DOHH2 (cell line): ENCODE measurements around the gene ARID3A.

Experiments
- H3F3A ChIP-seq: fragments of 200-600 bp; sonication (generic), shearing (Covaris generic); 2 replicates; pipeline ENCODE4 v1.6.0; 2016; ENCODE audit warnings: antibody characterized with exemption, mild to moderate bottlenecking; ENCODE audit not compliant: control insufficient read depth, insufficient read depth
- H3K27ac ChIP-seq: fragments of 200-600 bp; sonication (generic); 2 replicates; pipeline ENCODE4 v1.5.1; 2014; ENCODE audit warnings: low read depth, mild to moderate bottlenecking, low read length, moderate library complexity
- H3K27me3 ChIP-seq: fragments of 200-600 bp; sonication (generic); 2 replicates; pipeline ENCODE4 v1.6.1; 2014; ENCODE audit warnings: mild to moderate bottlenecking, low read length, mixed read lengths; ENCODE audit not compliant: control insufficient read depth
- H3K36me3 ChIP-seq: fragments of 200-600 bp; sonication (generic); 2 replicates; pipeline ENCODE4 v1.6.1; 2014; ENCODE audit warnings: mild to moderate bottlenecking, low read length, moderate library complexity, mixed read lengths; ENCODE audit not compliant: control insufficient read depth
- H3K4me1 ChIP-seq: fragments of 200-600 bp; sonication (generic); 2 replicates; pipeline ENCODE4 v1.6.1; 2014; ENCODE audit warnings: mild to moderate bottlenecking, low read length, mixed read lengths; ENCODE audit not compliant: control insufficient read depth
- H3K4me2 ChIP-seq: fragments of 200-600 bp; sonication (generic); 2 replicates; pipeline ENCODE4 v1.6.0; 2014; ENCODE audit warnings: mild to moderate bottlenecking, low read length, moderate library complexity
- H3K4me3 ChIP-seq: fragments of 200-600 bp; sonication (generic); 2 replicates; pipeline ENCODE4 v1.5.1; 2014; ENCODE audit warnings: mild to moderate bottlenecking, low read length, mixed read lengths
- H3K79me2 ChIP-seq: fragments of 200-600 bp; sonication (generic); 2 replicates; pipeline ENCODE4 v1.6.1; 2014; ENCODE audit warnings: mild to moderate bottlenecking, low read length, mixed read lengths; ENCODE audit not compliant: control insufficient read depth
- H3K9me2 ChIP-seq: fragments of 200-600 bp; sonication (generic); replicated peaks from 2 replicates; pipeline ENCODE4 v1.6.1; 2014; ENCODE audit warnings: mild to moderate bottlenecking, low read length, mixed read lengths; ENCODE audit not compliant: control insufficient read depth
- H3K9me3 ChIP-seq: fragments of 200-600 bp; sonication (generic); 2 replicates; pipeline ENCODE4 v1.6.1; 2014; ENCODE audit warnings: antibody characterized with exemption, low read length, mixed read lengths; ENCODE audit not compliant: control insufficient read depth, insufficient read depth
- H4K20me1 ChIP-seq: fragments of 200-600 bp; sonication (generic); 2 replicates; pipeline ENCODE4 v1.6.0; 2014; ENCODE audit warnings: low read depth, mild to moderate bottlenecking, antibody characterized with exemption, low read length, moderate library complexity; ENCODE audit not compliant: control insufficient read depth, insufficient read depth
- CTCF ChIP-seq: fragments of 200-600 bp; sonication (generic); IDR thresholded peaks from one replicate; pipeline ENCODE4 v1.5.1; 2014; ENCODE audit warnings: antibody characterized with exemption, mild to moderate bottlenecking, low read depth, low read length; ENCODE audit not compliant: poor library complexity, severe bottlenecking
- EZH2phosphoT487 ChIP-seq: fragments of 200-600 bp; sonication (generic); IDR thresholded peaks from 2 replicates; pipeline ENCODE4 v1.6.1; 2017; ENCODE audit warnings: borderline replicate concordance, mild to moderate bottlenecking, antibody characterized with exemption, low read length, moderate library complexity, mixed read lengths

Gene ARID3A

GRCh38 chr19:918481-919198 lies 7.2 kb upstream of the ARID3A start:
- H3K36me3 ChIP-seq = no peaks in the 10 kb centered on the region
- H3K27me3 ChIP-seq = peaks cover 61% of the 10 kb centered on the region
- peaks cover under 1% of the 10 kb centered on the region for H3K79me2 ChIP-seq
- peaks cover 35% of the 10 kb centered on the region for H3K4me1 ChIP-seq
- H3K9me2 ChIP-seq = no peaks in the 10 kb centered on the region
- H3K27ac ChIP-seq = no peak overlapping the region
- no peak overlapping the region for H3K4me3 ChIP-seq
- peaks cover 3% of the 10 kb centered on the region; the same call in 1 of the 2 replicates for H3F3A ChIP-seq
- TF ChIP-seq CTCF = no peak
- 0 out of 2 replicates have a peak, but pooled peaks have one; percentile 62 for TF ChIP-seq EZH2phosphoT487
- H3K9me3 ChIP-seq = no peaks in the 10 kb centered on the region
- no peaks in the 10 kb centered on the region for H4K20me1 ChIP-seq
- peak overlapping the region; percentile 51; the same call in 1 of the 2 replicates for H3K4me2 ChIP-seq

- Histone ChIP-seq H3K79me2 (no peaks in the 10 kb centered on the region), H4K20me1 (no peaks in the 10 kb centered on the region), H3K27ac (no peak overlapping the region), H3K4me3 (peak overlapping the region; percentile 30), H3K4me1 (peaks cover 35% of the 10 kb centered on the region), H3K4me2 (peak overlapping the region; percentile 51), H3F3A (peaks cover 3% of the 10 kb centered on the region; the same call in 1 of the 2 replicates), H3K36me3 (no peaks in the 10 kb centered on the region), H3K9me3 (no peaks in the 10 kb centered on the region), H3K9me2 (no peaks in the 10 kb centered on the region), H3K27me3 (peaks cover 69% of the 10 kb centered on the region)
- TF ChIP-seq EZH2phosphoT487 (peak; percentile 62; the same call in 1 of the 2 replicates), CTCF (no peak)
These were observed 6.4 kb upstream of the ARID3A start for GRCh38 chr19:919199-920050.

- H3K9me3 ChIP-seq = no peaks in the 10 kb centered on the region
- no peaks in the 10 kb centered on the region for H4K20me1 ChIP-seq
- peaks cover 3% of the 10 kb centered on the region; the same call in 1 of the 2 replicates for H3F3A ChIP-seq
- H3K9me2 ChIP-seq = no peaks in the 10 kb centered on the region
- TF ChIP-seq EZH2phosphoT487 = no peak
- no peak for TF ChIP-seq CTCF
- H3K27me3 ChIP-seq = peaks cover 75% of the 10 kb centered on the region
- H3K79me2 ChIP-seq = no peaks in the 10 kb centered on the region
- no peaks in the 10 kb centered on the region for H3K36me3 ChIP-seq
- peak overlapping the region; percentile 51 for H3K4me2 ChIP-seq
- H3K27ac ChIP-seq = no peak overlapping the region
- peaks cover 43% of the 10 kb centered on the region for H3K4me1 ChIP-seq
- H3K4me3 ChIP-seq = peak overlapping the region; percentile 30
These were observed 5.6 kb upstream of the ARID3A start for GRCh38 chr19:920051-920864.
